Uterine smooth muscle cell (primary cell): ENCODE data around the gene TPST1. TPM values are rescaled to one million over a fixed set of nuclear protein-coding genes. Genes with fewer than 3 reads are reported as not detected.

Source experiments
- total RNA-seq: library from RNA; depleted of rRNA; stranded (reverse); fragments of >200 nt; gene quantifications from 2 replicates; pipeline ENCODE4 v1.2.3, GENCODE V29; 2014

TPST1 gene
- 45.7 and 83.2 TPM in 2 replicates for total RNA-seq

GRCh38 chr7:66204822-66205740 is at the start of gene TPST1:
TSS of gene TPST1 (plus strand) at chr7:66205334. CDS start at chr7:66240426, 35,092 bp downstream.

Other genes starting within 250 kb of the TPST1 start
- gene GUSB, start 223.1 kb upstream of the TPST1 start, total RNA-seq: 29.0 and 29.1 TPM in 2 replicates
- gene ASL, start 129.5 kb upstream of the TPST1 start, total RNA-seq: 50.4 and 56.8 TPM in 2 replicates
- gene CRCP, start 90.5 kb upstream of the TPST1 start, total RNA-seq: 22.4 TPM in 2 replicates